H9 (cell line): ENCODE results near the gene SOX30. TPM values are rescaled to one million over a fixed set of nuclear protein-coding genes. Genes with fewer than 3 reads are reported as not detected.

ENCODE experiments used
- DNase-seq: peaks from one replicate; pipeline ENCODE4 v3.0.0-alpha.2; 2017
- H2AFZ ChIP-seq: one replicate; pipeline ENCODE4 v1.6.1; 2013; ENCODE audit warnings: mild to moderate bottlenecking, low read length, control low read depth, moderate library complexity
- H2AK5ac ChIP-seq: 2 replicates; pipeline ENCODE4 v1.6.1; 2013; ENCODE audit warnings: low read length, control low read depth, mixed read lengths; ENCODE audit not compliant: insufficient read length
- H2BK120ac ChIP-seq: one replicate; pipeline ENCODE4 v1.6.1; 2013; ENCODE audit warnings: low read depth, mild to moderate bottlenecking, low read length, control low read depth, inconsistent platforms; ENCODE audit not compliant: poor library complexity, severe bottlenecking
- H2BK12ac ChIP-seq: 2 replicates; pipeline ENCODE4 v1.6.1; 2013; ENCODE audit warnings: low read length, control low read depth, mixed read lengths, low read depth; ENCODE audit not compliant: insufficient read length
- H2BK15ac ChIP-seq: 2 replicates; pipeline ENCODE4 v1.6.1; 2013; ENCODE audit warnings: low read depth, low read length, control low read depth
- H2BK20ac ChIP-seq: one replicate; pipeline ENCODE4 v1.6.1; 2013; ENCODE audit warnings: low read depth, mild to moderate bottlenecking, low read length, control low read depth, inconsistent platforms; ENCODE audit not compliant: poor library complexity, severe bottlenecking
- H2BK5ac ChIP-seq: 2 replicates; pipeline ENCODE4 v1.6.1; 2013; ENCODE audit warnings: low read length, control low read depth, mixed read lengths; ENCODE audit not compliant: insufficient read length
- H3K14ac ChIP-seq: 2 replicates; pipeline ENCODE4 v1.6.1; 2013; ENCODE audit warnings: low read length, control low read depth; ENCODE audit not compliant: insufficient read depth
- H3K18ac ChIP-seq: 2 replicates; pipeline ENCODE4 v1.6.1; 2013; ENCODE audit warnings: low read depth, mild to moderate bottlenecking, mixed read lengths, low read length, control low read depth; ENCODE audit not compliant: insufficient read length
- H3K23ac ChIP-seq: 2 replicates; pipeline ENCODE4 v1.6.1; 2013; ENCODE audit warnings: low read length, control low read depth, mixed read lengths, low read depth; ENCODE audit not compliant: insufficient read length
- H3K23me2 ChIP-seq: 2 replicates; pipeline ENCODE4 v1.6.1; 2013; ENCODE audit warnings: low read depth, mild to moderate bottlenecking, mixed read lengths, low read length, control low read depth; ENCODE audit not compliant: insufficient read length, poor library complexity, severe bottlenecking
- H3K27ac ChIP-seq: 2 replicates; pipeline ENCODE4 v1.5.1; 2013; ENCODE audit warnings: low read length, control low read depth, mixed read lengths, low read depth; ENCODE audit not compliant: insufficient read length
- H3K27me3 ChIP-seq: 2 replicates; pipeline ENCODE4 v1.6.1; 2013; ENCODE audit warnings: low read length, control low read depth, inconsistent platforms; ENCODE audit not compliant: insufficient read depth
- H3K4ac ChIP-seq: 2 replicates; pipeline ENCODE4 v1.6.1; 2013; ENCODE audit warnings: low read depth, mild to moderate bottlenecking, control low read depth, inconsistent platforms, low read length, moderate library complexity
- H3K4me1 ChIP-seq: 2 replicates; pipeline ENCODE4 v1.6.1; 2013; ENCODE audit warnings: low read length, control low read depth, inconsistent platforms; ENCODE audit not compliant: insufficient read depth
- H3K4me2 ChIP-seq: 2 replicates; pipeline ENCODE4 v1.6.1; 2013; ENCODE audit warnings: low read length, control low read depth, mixed read lengths; ENCODE audit not compliant: insufficient read length, insufficient read depth
- H3K56ac ChIP-seq: 2 replicates; pipeline ENCODE4 v1.6.1; 2013; ENCODE audit warnings: low read depth, mild to moderate bottlenecking, mixed read lengths, low read length, control low read depth; ENCODE audit not compliant: insufficient read length
- H3K79me1 ChIP-seq: 2 replicates; pipeline ENCODE4 v1.6.1; 2013; ENCODE audit warnings: low read depth, mild to moderate bottlenecking, moderate library complexity, low read length, control low read depth, inconsistent platforms; ENCODE audit not compliant: insufficient read depth, poor library complexity, severe bottlenecking
- H3K79me2 ChIP-seq: 2 replicates; pipeline ENCODE4 v1.6.1; 2013; ENCODE audit warnings: low read length, control low read depth, inconsistent platforms; ENCODE audit not compliant: insufficient read depth
- H3K9ac ChIP-seq: 2 replicates; pipeline ENCODE4 v1.6.1; 2013; ENCODE audit warnings: low read length, control low read depth, mixed read lengths; ENCODE audit not compliant: insufficient read length; ENCODE audit errors: extremely low read depth
- H3K9me3 ChIP-seq: one replicate; pipeline ENCODE4 v1.6.1; 2013; ENCODE audit warnings: low read depth, low read length, inconsistent platforms; ENCODE audit not compliant: control insufficient read depth
- H3T11ph ChIP-seq: one replicate; pipeline ENCODE4 v1.6.1; 2013; ENCODE audit warnings: mild to moderate bottlenecking, low read length, control low read depth, inconsistent platforms
- H4K20me1 ChIP-seq: one replicate; pipeline ENCODE4 v1.6.1; 2013; ENCODE audit not compliant: control insufficient read depth, insufficient read length, insufficient read depth
- H4K5ac ChIP-seq: 2 replicates; pipeline ENCODE4 v1.6.1; 2013; ENCODE audit warnings: low read depth, mild to moderate bottlenecking, mixed read lengths, low read length, control low read depth; ENCODE audit not compliant: insufficient read length
- H4K8ac ChIP-seq: replicated peaks from 2 replicates; pipeline ENCODE4 v1.6.1; 2013; ENCODE audit warnings: low read length, control low read depth, mixed read lengths, low read depth; ENCODE audit not compliant: insufficient read length
- H4K91ac ChIP-seq: 2 replicates; pipeline ENCODE4 v1.6.1; 2013; ENCODE audit warnings: low read depth, mild to moderate bottlenecking, moderate library complexity, mixed read lengths, low read length, control low read depth; ENCODE audit not compliant: insufficient read length
- H3K27ac Mint-ChIP-seq, 3 experiments: 2 replicates in 2 of 3; 3 replicates in 1 of 3; pipeline ENCODE4 v1.8.0; 2020 to 2021; ENCODE audit warnings: mixed read lengths in 3 of 3, mild to moderate bottlenecking in 1 of 3, moderate library complexity in 1 of 3
- H3K27me3 Mint-ChIP-seq: 2 replicates; pipeline ENCODE4 v1.8.0; 2021; ENCODE audit warnings: low read depth, mild to moderate bottlenecking, moderate library complexity, mixed read lengths
- H3K36me3 Mint-ChIP-seq, 3 experiments: 2 replicates in 2 of 3; 3 replicates in 1 of 3; pipeline ENCODE4 v1.8.0; 2020 to 2021; ENCODE audit warnings: low read depth in 3 of 3, mixed read lengths in 3 of 3; ENCODE audit not compliant: insufficient read depth in 1 of 3
- H3K4me1 Mint-ChIP-seq, 2 experiments: 2 replicates each; pipeline ENCODE4 v1.8.0; 2020; ENCODE audit warnings: mixed read lengths in 2 of 2
- H3K4me3 Mint-ChIP-seq, 2 experiments: 2 replicates in 1 of 2; 3 replicates in 1 of 2; pipeline ENCODE4 v1.8.0; 2020 to 2021; ENCODE audit warnings: mild to moderate bottlenecking in 2 of 2, mixed read lengths in 2 of 2, moderate library complexity in 1 of 2
- H3K9me3 Mint-ChIP-seq, 2 experiments: 2 replicates in 1 of 2; 3 replicates in 1 of 2; pipeline ENCODE4 v1.8.0; 2020; ENCODE audit warnings: mild to moderate bottlenecking in 2 of 2, mixed read lengths in 2 of 2, moderate library complexity in 1 of 2
- WGBS: extraction: QIAGEN DNeasy Blood & Tissue Kit; methylation state at CpG from one replicate; pipeline ENCODE4 v1.1.7; 2013; ENCODE audit warnings: missing lambda C conversion rate, low lambda C conversion rate, mixed read lengths; ENCODE audit not compliant: insufficient read length; ENCODE audit errors: extremely low coverage; 5-methylcytosine and 5-hydroxymethylcytosine counted together
- total RNA-seq: library from RNA; stranded (reverse); gene quantifications from 2 replicates; pipeline ENCODE4 v1.2.1, GENCODE V29; 2021
- TF ChIP-seq, protein P1 (sequence below): fragments of 200-600 bp; sonication (generic); conservative IDR thresholded peaks from 3 replicates; pipeline ENCODE4 v1.8.0; 2021; ENCODE audit warnings: antibody characterized with exemption, mild to moderate bottlenecking

Gene SOX30
- total RNA-seq, 1 experiment from 2014 or later, result not detected

DNA sequence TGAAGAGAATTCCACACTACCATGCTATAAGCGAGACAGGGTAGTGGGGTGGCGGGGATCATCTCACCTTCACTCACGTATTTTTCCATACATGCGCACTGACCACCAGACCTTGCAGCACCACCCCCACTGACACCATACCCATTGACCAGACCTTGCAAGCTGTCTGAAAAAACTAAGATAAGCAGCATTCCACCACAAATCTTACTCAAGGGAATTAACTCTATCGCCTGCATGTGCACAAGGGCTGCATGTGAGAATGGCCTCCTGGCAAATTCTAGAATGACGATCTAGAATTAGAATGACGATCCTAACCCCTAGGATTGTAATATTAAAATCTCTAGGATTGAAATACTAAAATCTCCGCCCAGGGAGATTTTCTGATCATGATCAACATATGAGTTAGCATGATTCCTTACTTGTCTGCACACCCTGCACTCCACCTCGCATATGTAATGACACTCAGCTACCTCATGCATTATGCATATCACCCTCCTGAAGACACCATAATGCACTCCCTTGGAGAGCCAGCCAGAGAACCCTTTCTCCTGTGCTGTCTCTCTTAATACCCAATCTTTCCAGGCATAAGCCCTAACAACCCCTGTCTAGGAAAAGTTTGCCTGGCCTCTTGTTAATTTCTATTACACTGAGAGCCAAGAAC is 11.7 kb downstream of the SOX30 start:
- Histone ChIP-seq H2AK5ac (no peak overlapping the region), H2BK120ac (no peak overlapping the region), H3K9ac (no peak overlapping the region), H2BK20ac (no peak overlapping the region), H3K4ac (no peak overlapping the region), H2AFZ (no peak overlapping the region), H3K18ac (no peak overlapping the region), H4K8ac (no peak overlapping the region), H3K27ac (no peak overlapping the region), H4K91ac (no peak overlapping the region), H3K4me1 (no peaks in the 10 kb centered on the region), H3K23ac (no peak overlapping the region), H2BK12ac (no peak overlapping the region), H3K79me1 (no peaks in the 10 kb centered on the region), H3K4me2 (no peak overlapping the region), H4K20me1 (no peaks in the 10 kb centered on the region), H2BK5ac (no peak overlapping the region), H3K14ac (no peak overlapping the region), H3K79me2 (no peaks in the 10 kb centered on the region), H3K27me3 (no peaks in the 10 kb centered on the region), H3T11ph (no peak overlapping the region), H3K56ac (no peak overlapping the region), H3K23me2 (no peaks in the 10 kb centered on the region), H3K9me3 (no peaks in the 10 kb centered on the region), H4K5ac (no peak overlapping the region), H2BK15ac (no peak overlapping the region)
- TF ChIP-seq, protein P1, sequence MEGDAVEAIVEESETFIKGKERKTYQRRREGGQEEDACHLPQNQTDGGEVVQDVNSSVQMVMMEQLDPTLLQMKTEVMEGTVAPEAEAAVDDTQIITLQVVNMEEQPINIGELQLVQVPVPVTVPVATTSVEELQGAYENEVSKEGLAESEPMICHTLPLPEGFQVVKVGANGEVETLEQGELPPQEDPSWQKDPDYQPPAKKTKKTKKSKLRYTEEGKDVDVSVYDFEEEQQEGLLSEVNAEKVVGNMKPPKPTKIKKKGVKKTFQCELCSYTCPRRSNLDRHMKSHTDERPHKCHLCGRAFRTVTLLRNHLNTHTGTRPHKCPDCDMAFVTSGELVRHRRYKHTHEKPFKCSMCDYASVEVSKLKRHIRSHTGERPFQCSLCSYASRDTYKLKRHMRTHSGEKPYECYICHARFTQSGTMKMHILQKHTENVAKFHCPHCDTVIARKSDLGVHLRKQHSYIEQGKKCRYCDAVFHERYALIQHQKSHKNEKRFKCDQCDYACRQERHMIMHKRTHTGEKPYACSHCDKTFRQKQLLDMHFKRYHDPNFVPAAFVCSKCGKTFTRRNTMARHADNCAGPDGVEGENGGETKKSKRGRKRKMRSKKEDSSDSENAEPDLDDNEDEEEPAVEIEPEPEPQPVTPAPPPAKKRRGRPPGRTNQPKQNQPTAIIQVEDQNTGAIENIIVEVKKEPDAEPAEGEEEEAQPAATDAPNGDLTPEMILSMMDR, result no peak
- no CpG with 5 or more reads among the region's 9 CpGs for WGBS
- H3K4me1 Mint-ChIP-seq, result peaks cover 14 to 15% of the 10 kb centered on the region in 2 experiments
- no peak overlapping the region for H3K27ac Mint-ChIP-seq
- no peaks in the 10 kb centered on the region for H3K9me3 Mint-ChIP-seq
- H3K27me3 Mint-ChIP-seq, result no peaks in the 10 kb centered on the region; the same call in 1 of the 2 replicates
- no peak overlapping the region for H3K4me3 Mint-ChIP-seq
- no peak for DNase-seq
- H3K36me3 Mint-ChIP-seq, result no peaks in the 10 kb centered on the region
